Ishikawa (cell line): Measurements from ENCODE around the gene ADAP1.

Experiments used
- CEBPB ChIP-seq: IDR thresholded peaks from 2 replicates; pipeline ENCODE4 v1.6.1; 2012
- EP300 ChIP-seq: IDR thresholded peaks from 2 replicates; pipeline ENCODE4 v1.6.1; 2012; ENCODE audit warnings: borderline replicate concordance
- FOXM1 ChIP-seq: IDR thresholded peaks from 2 replicates; pipeline ENCODE4 v1.6.1; 2012; ENCODE audit warnings: low read depth, borderline replicate concordance
- MAX ChIP-seq: IDR thresholded peaks from 2 replicates; pipeline ENCODE4 v1.6.1; 2012
- RAD21 ChIP-seq: IDR thresholded peaks from 2 replicates; pipeline ENCODE4 v1.6.1; 2012; ENCODE audit warnings: low read depth
- REST ChIP-seq: IDR thresholded peaks from 2 replicates; pipeline ENCODE4 v1.6.1; 2012; ENCODE audit warnings: low read depth, mild to moderate bottlenecking
- TAF1 ChIP-seq: IDR thresholded peaks from 2 replicates; pipeline ENCODE4 v1.6.1; 2012; ENCODE audit warnings: low read depth, mild to moderate bottlenecking
- TCF12 ChIP-seq: IDR thresholded peaks from 2 replicates; pipeline ENCODE4 v1.6.1; 2012; ENCODE audit warnings: low read depth
- USF1 ChIP-seq: IDR thresholded peaks from 2 replicates; pipeline ENCODE4 v1.6.1; 2012

GRCh38 chr7:977326-978048 lies 23.0 kb upstream of the ADAP1 start:
- TF ChIP-seq REST = no peak
- TF ChIP-seq TAF1 = no peak
- no peak for TF ChIP-seq CEBPB
- TF ChIP-seq EP300 = no peak
- no peak for TF ChIP-seq MAX
- no peak for TF ChIP-seq USF1
- no peak for TF ChIP-seq FOXM1
- TF ChIP-seq TCF12 = no peak
- TF ChIP-seq RAD21 = no peak
